Stimulated activated CD4-positive, alpha-beta T cell treated with anti-CD3 and anti-CD28 coated beads, Interleukin-1b, Interleukin-23, amount 100 ng/mL, for 4 hours (primary cell): ENCODE data around the gene PSMB5.

Source experiments
- DNase-seq, 2 donors: peaks; one replicate each; pipeline ENCODE4 v3.0.0-alpha.2; 2020; ENCODE audit warnings: low read depth in 2 of 2

The PSMB5 gene

GRCh38 chr14:23034498-23035302 lies at the start of gene PSMB5:
TSS of gene PSMB5 (minus strand) at chr14:23034900. CDS start at chr14:23034881, 19 bp downstream.
- DNase-seq = peak; percentile 71 to 76

GRCh38 chr14:23080474-23080873 lies 45.8 kb upstream of the PSMB5 start:
- DNase-seq = no peak

DNA sequence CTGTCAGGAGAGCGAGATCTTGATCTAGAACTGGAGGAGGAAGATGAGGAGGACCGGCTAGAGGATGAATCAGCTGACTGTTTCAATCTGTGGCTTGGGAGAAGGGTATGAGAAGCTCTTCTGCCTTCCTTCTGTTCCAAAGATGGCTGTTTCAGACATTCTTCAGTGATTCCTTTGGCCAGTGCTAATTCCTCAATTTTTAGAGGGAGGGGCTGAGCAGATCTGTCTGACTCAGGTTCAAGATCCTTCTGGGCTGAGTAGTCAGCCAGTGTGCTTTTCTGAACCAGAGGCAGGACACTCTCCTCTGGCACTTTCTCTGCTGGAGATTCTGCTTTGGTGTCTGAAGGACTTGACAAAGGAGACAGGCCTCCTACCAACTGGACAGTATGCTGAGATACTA lies 45.0 kb upstream of the PSMB5 start:
- no peak for DNase-seq

DNA sequence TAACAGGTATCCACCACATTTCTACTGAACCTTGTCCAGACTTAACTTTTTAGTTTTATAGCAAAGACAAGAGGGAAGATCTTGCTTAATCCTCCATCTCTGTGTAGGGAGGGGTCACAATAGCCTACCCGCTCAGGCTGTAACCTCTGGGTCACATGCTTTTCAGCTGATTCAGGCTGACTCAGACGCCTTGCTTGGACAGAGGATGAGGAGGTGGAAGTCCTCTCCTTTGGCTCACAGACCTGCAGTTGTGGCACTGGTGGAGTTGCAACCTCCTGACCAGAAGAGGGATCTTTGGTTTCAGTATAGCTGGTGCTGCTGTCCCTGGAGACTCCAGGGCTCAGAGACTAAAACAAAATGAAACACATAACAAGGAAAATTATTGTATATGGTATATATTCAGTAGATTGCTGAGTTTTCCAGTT lies 44.0 kb upstream of the PSMB5 start:
- DNase-seq = no peak

DNA sequence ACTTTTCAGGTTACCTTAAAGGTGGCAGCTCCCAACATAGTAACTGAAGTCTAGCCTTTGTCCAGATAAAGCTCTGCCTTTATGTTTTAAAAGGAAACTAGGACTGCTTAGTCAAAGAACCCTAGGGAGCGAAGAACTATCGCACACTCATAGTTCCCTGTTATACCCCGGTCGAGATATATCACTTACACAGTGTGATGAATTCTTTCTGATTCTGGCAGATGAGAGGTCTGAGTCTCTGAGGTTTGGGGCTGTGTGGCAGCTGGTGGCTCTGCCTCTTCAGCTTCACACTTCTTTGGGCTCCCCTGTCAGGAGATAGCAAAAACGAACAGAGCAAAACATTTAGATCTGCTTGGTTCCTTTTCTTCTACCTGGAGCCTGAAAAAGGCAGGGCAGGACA lies 43.3 kb upstream of the PSMB5 start:
- DNase-seq = no peak

- no peak for DNase-seq
Observed at GRCh38 chr14:23076785-23077408, 42.2 kb upstream of the PSMB5 start.

GRCh38 chr14:23074906-23075305 lies 40.2 kb upstream of the PSMB5 start:
- no peak for DNase-seq

- DNase-seq = no peak
Observed at GRCh38 chr14:23071921-23072539, 37.3 kb upstream of the PSMB5 start.

DNA sequence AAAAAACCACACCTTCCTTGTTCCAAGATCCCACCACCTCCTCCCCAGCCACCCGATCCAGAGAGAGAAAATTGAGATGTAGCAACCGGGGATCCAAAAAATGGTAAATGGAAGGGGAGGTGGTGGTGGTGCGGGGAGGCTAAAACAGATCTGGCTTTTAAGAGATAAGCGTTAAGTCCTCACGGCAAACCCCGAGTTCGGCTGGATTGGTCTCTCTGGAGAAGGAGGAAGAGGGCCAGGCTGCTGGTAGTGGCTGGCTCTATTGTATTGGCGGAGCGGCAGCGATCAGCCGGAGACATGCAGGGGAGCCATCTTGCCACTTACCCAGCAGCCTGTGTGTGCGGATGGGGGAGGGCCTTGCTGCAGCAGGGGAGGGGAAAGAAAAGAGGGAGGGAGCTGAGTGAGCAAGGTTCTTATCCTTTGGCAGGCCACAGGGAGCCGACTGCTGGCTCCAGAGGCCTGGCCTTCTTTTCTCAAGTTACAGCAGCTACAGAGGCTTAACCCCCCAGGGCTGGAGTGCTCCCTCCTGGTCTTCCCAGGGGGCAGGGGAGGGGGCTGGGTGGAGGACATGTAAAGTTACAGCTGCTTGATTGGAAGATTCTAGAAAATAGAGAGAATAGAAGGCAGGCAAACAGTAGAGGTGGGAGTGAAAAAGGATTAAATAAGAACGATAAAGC lies 36.7 kb upstream of the PSMB5 start:
- peak; percentile 61 to 63 for DNase-seq

GRCh38 chr14:23070262-23071129 lies 35.8 kb upstream of the PSMB5 start:
- DNase-seq = no peak

DNA sequence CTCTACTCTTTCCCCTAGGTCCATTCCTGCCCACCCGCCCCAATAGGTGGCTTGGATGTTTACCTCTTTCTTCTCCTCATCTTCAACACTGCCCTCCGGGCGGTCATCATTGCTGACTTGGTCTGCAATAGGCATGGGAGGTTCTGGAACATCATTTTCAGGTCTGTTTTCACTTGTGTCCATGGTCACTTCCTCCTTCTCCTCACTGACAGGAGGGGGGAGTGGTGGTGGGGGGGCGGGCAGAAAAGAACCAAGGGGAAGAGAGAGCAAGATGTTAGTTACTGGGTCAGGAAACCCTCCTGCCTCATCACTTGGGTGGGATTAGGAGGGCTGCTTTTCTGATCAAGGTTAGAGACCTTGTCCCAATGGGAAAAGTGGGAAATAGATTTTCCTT lies 34.7 kb upstream of the PSMB5 start:
- no peak for DNase-seq

- peak; percentile 42 to 67 for DNase-seq
Observed at GRCh38 chr14:23068789-23069412, 34.2 kb upstream of the PSMB5 start.

- DNase-seq = no peak
Observed at GRCh38 chr14:23067847-23068788, 33.4 kb upstream of the PSMB5 start.

- DNase-seq = no peak
Observed at GRCh38 chr14:23066855-23067744, 32.4 kb upstream of the PSMB5 start.

DNA sequence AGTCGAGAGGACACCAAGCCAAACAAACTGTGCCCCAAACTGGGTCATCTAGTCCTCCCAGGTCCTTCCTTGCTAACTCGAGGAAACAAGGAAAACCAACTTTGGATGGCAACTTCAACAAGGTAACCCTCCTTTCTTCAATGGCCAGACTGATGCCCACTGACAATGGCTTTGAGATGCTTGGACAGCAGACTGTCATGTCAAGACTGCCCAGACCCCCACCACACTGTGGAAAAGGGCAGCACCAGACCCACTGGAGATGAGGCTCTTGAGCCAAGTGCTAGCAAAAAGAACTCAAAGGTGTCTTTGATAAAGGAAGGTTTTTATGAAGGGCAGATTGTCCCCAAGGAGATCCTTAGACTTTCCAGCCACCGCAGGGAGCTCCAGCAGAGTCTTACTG lies 31.7 kb upstream of the PSMB5 start:
- no peak for DNase-seq

DNA sequence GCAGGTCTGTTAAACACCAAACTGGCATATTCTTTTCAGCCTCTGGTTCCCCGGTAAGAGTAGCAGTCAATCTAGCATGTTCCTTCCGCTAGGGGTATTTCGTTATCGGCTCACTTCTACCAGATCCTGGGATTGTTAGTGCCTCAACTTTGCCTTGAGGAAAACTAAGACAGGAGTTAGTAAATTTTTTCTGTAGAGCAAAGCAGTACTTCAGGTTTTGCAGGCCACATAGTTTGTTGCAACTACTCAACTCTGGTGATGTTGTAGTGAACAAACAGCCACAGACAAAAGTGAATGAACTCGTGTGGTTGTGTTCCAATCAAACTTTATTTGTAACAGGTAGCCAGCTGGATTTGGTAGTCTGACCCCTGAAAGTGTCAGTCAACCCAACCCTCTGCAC lies 28.9 kb upstream of the PSMB5 start:
- no peak for DNase-seq

GRCh38 chr14:23062002-23062401 lies 27.3 kb upstream of the PSMB5 start:
- no peak for DNase-seq

DNA sequence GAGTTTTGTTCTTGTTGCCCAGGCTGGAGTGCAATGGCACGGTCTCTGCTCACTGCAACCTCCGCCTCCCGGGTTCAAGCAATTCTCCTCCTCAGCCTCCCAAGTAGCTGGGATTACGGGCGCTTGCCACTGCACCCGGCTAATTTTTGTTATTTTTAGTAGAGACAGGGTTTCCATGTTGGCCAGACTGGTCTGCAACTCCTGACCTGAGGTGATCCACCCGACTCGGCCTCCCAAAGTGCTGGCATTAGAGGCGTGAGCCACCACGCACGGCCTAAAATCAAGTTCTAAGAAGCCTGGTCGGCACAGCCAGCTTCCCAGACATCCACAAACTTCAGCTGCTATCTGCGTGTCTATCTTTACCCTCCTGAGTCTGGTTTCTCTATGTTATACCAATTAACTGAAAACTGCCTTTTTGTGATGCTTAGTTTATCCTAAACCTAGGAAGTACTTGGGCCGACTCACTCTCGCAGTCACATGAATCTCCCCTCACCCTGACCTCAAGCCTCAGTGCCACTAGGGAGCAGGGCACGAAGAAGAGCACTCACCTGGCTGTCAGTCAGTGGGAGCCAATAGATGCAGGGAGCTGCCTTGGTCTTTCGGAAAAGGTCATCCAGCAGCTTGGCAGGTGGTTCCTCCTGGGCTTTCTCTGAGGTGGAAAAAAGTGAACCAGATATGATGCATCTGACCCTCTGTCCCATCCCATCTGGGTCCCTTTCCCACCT lies 26.0 kb upstream of the PSMB5 start:
- DNase-seq = no peak
